Nephron progenitor cell (in vitro differentiated cells): ENCODE measurements around the gene GRAP.

Experiments
- DNase-seq: peaks from one replicate; pipeline ENCODE4 v3.0.0; 2021
- H3K27ac Mint-ChIP-seq: 2 replicates; pipeline ENCODE4 v1.8.0; 2021; ENCODE audit warnings: mild to moderate bottlenecking, moderate library complexity, mixed read lengths
- H3K27me3 Mint-ChIP-seq: 2 replicates; pipeline ENCODE4 v1.8.0; 2021; ENCODE audit warnings: mild to moderate bottlenecking, low read depth, mixed read lengths; ENCODE audit not compliant: poor library complexity
- H3K36me3 Mint-ChIP-seq: 2 replicates; pipeline ENCODE4 v1.8.0; 2021; ENCODE audit warnings: low read depth, mixed read lengths
- H3K4me1 Mint-ChIP-seq: 2 replicates; pipeline ENCODE4 v1.8.0; 2021; ENCODE audit warnings: mixed read lengths
- H3K4me3 Mint-ChIP-seq: 2 replicates; pipeline ENCODE4 v1.8.0; 2021; ENCODE audit warnings: mild to moderate bottlenecking, moderate library complexity, mixed read lengths
- H3K9me3 Mint-ChIP-seq: 2 replicates; pipeline ENCODE4 v1.8.0; 2021; ENCODE audit warnings: mild to moderate bottlenecking, moderate library complexity, mixed read lengths
- CTCF ChIP-seq: fragments of 200-600 bp; sonication (generic); IDR thresholded peaks from 2 replicates; pipeline ENCODE4 v1.5.0; 2021; ENCODE audit warnings: antibody characterized with exemption

GRAP gene

GRCh38 chr17:18993905-18994526 lies 52.7 kb downstream of the GRAP start:
- peaks cover 10% of the 10 kb centered on the region for H3K27me3 Mint-ChIP-seq
- no peak for TF ChIP-seq CTCF
- peaks cover 9% of the 10 kb centered on the region for H3K4me1 Mint-ChIP-seq
- no peak for DNase-seq
- no peak overlapping the region for H3K27ac Mint-ChIP-seq
- H3K4me3 Mint-ChIP-seq, result no peak overlapping the region
- peaks cover 26% of the 10 kb centered on the region for H3K9me3 Mint-ChIP-seq
- peaks cover 27% of the 10 kb centered on the region for H3K36me3 Mint-ChIP-seq

GRCh38 chr17:18992454-18993130 lies 54.2 kb downstream of the GRAP start:
- Mint-ChIP-seq H3K9me3 (peaks cover 26% of the 10 kb centered on the region), H3K27ac (no peak overlapping the region), H3K36me3 (peaks cover 27% of the 10 kb centered on the region), H3K4me1 (peaks cover 9% of the 10 kb centered on the region), H3K4me3 (no peak overlapping the region), H3K27me3 (peaks cover 8% of the 10 kb centered on the region)
- TF ChIP-seq CTCF, result no peak
- DNase-seq, result no peak

GRCh38 chr17:18991531-18992315 lies 55.0 kb downstream of the GRAP start:
- no peak for TF ChIP-seq CTCF
- DNase-seq, result no peak
- peaks cover 24% of the 10 kb centered on the region for H3K36me3 Mint-ChIP-seq
- peaks cover 23% of the 10 kb centered on the region for H3K9me3 Mint-ChIP-seq
- peaks cover 11% of the 10 kb centered on the region for H3K4me1 Mint-ChIP-seq
- H3K4me3 Mint-ChIP-seq, result no peak overlapping the region
- no peak overlapping the region for H3K27ac Mint-ChIP-seq
- H3K27me3 Mint-ChIP-seq, result peaks cover 5% of the 10 kb centered on the region

- Mint-ChIP-seq H3K36me3 (peaks cover 10% of the 10 kb centered on the region), H3K27me3 (peaks cover 3% of the 10 kb centered on the region), H3K4me3 (no peak overlapping the region), H3K4me1 (peaks cover 21% of the 10 kb centered on the region), H3K27ac (no peak overlapping the region), H3K9me3 (peaks cover 11% of the 10 kb centered on the region)
- DNase-seq, result no peak
- no peak for TF ChIP-seq CTCF
These were observed 56.4 kb downstream of the GRAP start for GRCh38 chr17:18990331-18990730.

- no peak overlapping the region for H3K27ac Mint-ChIP-seq
- DNase-seq, result no peak
These were observed 58.1 kb downstream of the GRAP start for GRCh38 chr17:18988546-18989173.

More at GRCh38 chr17:18988546-18989173, 58.1 kb downstream of the GRAP start:
- Mint-ChIP-seq H3K4me3 (no peak overlapping the region), H3K4me1 (peaks cover 13% of the 10 kb centered on the region), H3K9me3 (no peaks in the 10 kb centered on the region), H3K27me3 (no peaks in the 10 kb centered on the region), H3K36me3 (no peaks in the 10 kb centered on the region)
- no peak for TF ChIP-seq CTCF
